ENCODE results near the gene EEFSEC. TPM values are rescaled to one million over a fixed set of nuclear protein-coding genes. Genes with fewer than 3 reads are reported as not detected.

EEFSEC gene
- total RNA-seq, 4 donors from 2014 or later: 25.1 to 43.5 (median 29.5) TPM

GRCh38 chr3:128341659-128342395, 188.5 kb downstream of the EEFSEC start:
- TF ChIP-seq POLR2A (IDR thresholded peaks at IDR 0.05): no peak
- TF ChIP-seq, protein P1, sequence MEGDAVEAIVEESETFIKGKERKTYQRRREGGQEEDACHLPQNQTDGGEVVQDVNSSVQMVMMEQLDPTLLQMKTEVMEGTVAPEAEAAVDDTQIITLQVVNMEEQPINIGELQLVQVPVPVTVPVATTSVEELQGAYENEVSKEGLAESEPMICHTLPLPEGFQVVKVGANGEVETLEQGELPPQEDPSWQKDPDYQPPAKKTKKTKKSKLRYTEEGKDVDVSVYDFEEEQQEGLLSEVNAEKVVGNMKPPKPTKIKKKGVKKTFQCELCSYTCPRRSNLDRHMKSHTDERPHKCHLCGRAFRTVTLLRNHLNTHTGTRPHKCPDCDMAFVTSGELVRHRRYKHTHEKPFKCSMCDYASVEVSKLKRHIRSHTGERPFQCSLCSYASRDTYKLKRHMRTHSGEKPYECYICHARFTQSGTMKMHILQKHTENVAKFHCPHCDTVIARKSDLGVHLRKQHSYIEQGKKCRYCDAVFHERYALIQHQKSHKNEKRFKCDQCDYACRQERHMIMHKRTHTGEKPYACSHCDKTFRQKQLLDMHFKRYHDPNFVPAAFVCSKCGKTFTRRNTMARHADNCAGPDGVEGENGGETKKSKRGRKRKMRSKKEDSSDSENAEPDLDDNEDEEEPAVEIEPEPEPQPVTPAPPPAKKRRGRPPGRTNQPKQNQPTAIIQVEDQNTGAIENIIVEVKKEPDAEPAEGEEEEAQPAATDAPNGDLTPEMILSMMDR (IDR thresholded peaks at IDR 0.05): no peak
- TF ChIP-seq EP300 (IDR thresholded peaks at IDR 0.05): no peak
- H3K36me3 ChIP-seq: peaks cover 0 to 40% (median 0%) of the 10 kb centered on the region in 3 donors
- WGBS, 2 donors: 96 to 98% methylated on average over 8 to 12 of the region's 12 CpGs
- no peaks in the 10 kb centered on the region for H3K4me1 ChIP-seq
- no peak overlapping the region for H3K4me3 ChIP-seq
- H3K9me3 ChIP-seq: no peaks in the 10 kb centered on the region
- DNase-seq (ENCODE audit: low spot score in 2 of 2): no peak
- H3K27ac ChIP-seq: no peak overlapping the region
- no peaks in the 10 kb centered on the region for H3K27me3 ChIP-seq

- no peak for TF ChIP-seq POLR2A (IDR thresholded peaks at IDR 0.05)
- no peaks in the 10 kb centered on the region for H3K27me3 ChIP-seq
- no peaks in the 10 kb centered on the region for H3K9me3 ChIP-seq
- no peak for DNase-seq (ENCODE audit: low spot score in 2 of 2)
- H3K4me1 ChIP-seq: no peaks in the 10 kb centered on the region
- H3K27ac ChIP-seq: no peak overlapping the region
- H3K36me3 ChIP-seq: peaks cover 0 to 36% (median 0%) of the 10 kb centered on the region in 3 donors
- H3K4me3 ChIP-seq: no peak overlapping the region
- WGBS, 2 donors: 94% methylated on average over 5 to 8 of the region's 8 CpGs
These were observed 189.5 kb downstream of the EEFSEC start for GRCh38 chr3:128342701-128343180.

DNA sequence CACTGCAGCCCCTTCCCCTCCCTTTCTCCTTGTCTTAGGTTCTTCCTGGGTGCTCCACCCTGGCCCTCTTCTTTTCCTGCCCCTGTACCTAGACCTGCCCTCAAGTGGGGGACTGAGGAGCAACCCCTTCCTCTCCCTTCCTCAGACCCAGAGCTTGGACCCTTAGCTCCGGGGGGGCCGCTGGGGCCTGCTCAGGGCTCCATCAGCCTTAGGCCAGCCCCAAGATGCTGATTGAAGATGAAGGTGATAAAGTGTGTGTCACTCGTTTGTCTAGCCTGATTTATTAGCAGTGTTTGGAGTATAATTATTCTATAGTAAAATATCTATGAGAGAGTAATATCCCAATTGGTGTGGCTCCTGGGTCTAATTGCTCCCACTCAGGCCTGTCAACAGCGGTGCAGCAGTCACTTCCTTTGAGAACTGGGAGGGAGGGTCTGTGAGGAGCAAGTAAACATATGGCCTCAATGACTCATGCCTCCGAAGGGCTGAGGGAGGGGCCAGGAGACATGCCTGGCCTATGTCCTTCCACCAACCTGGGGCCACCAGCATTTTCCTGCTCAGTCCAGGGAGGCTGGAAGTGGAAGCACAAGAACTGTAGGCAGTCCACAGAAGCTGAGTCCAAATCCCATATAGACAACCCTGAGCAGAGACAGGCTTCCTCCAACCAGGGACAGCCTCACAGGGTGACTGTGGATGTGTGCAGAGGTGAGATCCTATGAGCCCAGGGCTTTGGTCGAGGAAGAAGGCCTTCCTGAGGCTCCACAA, 190.2 kb downstream of the EEFSEC start:
- no peaks in the 10 kb centered on the region for H3K27me3 ChIP-seq
- 68 to 73% methylated on average over 5 to 6 of the region's 6 CpGs for WGBS, 2 donors
- H3K4me3 ChIP-seq: no peak overlapping the region
- DNase-seq (ENCODE audit: low spot score in 2 of 2): no peak
- no peak overlapping the region for H3K27ac ChIP-seq
- no peaks in the 10 kb centered on the region for H3K9me3 ChIP-seq
- TF ChIP-seq POLR2A (IDR thresholded peaks at IDR 0.05): no peak
- TF ChIP-seq, protein P1 (IDR thresholded peaks at IDR 0.05): no peak
- no peak for TF ChIP-seq EP300 (IDR thresholded peaks at IDR 0.05)
- peaks cover 0 to 29% (median 0%) of the 10 kb centered on the region in 3 donors for H3K36me3 ChIP-seq
- H3K4me1 ChIP-seq: no peaks in the 10 kb centered on the region

DNA sequence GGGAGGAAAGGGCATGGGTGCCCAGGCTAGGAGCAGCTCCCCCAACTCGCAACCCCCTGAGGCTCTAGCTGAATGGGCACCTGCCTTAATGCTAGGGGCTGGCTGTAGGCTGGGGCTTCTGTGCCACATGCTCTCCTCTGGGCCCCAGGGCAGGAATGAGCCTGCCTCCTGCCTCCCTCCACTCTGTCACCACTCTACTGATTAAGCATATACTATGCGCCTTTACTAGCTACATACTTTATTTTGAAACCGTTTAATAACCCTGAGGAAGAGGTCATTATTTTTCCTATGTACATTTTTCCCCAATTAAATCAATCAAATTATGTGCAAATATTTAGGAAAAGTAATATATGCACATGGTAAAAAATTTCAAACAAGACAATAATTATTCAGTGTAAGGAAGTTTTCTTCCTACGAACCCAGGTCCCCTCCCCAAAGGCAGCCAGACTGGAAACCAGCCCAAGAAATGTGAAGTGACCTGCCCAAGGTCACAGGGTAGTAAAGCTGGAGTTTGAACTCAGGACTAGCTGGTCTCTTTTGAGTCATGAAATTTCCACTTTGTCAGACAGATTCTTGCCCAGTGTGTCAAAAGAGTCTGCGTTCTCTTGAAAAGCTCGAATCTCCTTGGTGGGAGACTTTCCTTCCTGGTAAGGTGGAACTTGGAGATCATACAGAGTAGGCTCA, 190.9 kb downstream of the EEFSEC start:
- Histone ChIP-seq H3K4me1 (no peaks in the 10 kb centered on the region), H3K27ac (no peak overlapping the region), H3K9me3 (no peaks in the 10 kb centered on the region), H3K27me3 (no peaks in the 10 kb centered on the region), H3K36me3 (peaks cover 0 to 32% (median 0%) of the 10 kb centered on the region in 3 donors), H3K4me3 (no peak overlapping the region)
- 82 to 90% methylated on average over 5 to 6 of the region's 6 CpGs for WGBS, 2 donors
- DNase-seq (ENCODE audit: low spot score in 2 of 2): no peak
- TF ChIP-seq POLR2A (IDR thresholded peaks at IDR 0.05) (no peak), EP300 (IDR thresholded peaks at IDR 0.05) (no peak)
- TF ChIP-seq, protein P1 (IDR thresholded peaks at IDR 0.05): no peak

DNA sequence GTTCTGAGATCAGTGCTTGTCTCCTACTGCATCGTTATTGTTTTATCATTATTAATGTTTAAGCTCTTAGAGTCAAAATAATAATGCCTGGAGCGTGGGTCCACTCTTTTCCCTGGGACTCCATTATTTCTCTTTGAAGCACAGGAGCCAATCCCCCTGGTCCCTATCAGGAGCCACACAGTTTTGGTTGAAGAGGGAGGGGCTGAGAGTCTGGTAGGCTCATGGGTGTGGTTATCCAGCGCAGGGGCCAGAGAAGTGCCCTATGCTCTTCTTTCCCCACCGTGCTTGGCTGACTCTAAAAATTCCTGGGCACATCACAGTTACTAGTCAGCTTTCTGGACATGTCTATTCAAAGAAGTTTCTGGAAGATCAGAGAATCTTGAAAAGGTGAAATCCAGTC, 191.9 kb downstream of the EEFSEC start:
- no peak overlapping the region for H3K4me3 ChIP-seq
- peaks cover 0 to 34% (median 0%) of the 10 kb centered on the region in 3 donors for H3K36me3 ChIP-seq
- H3K27ac ChIP-seq: no peak overlapping the region
- H3K27me3 ChIP-seq: no peaks in the 10 kb centered on the region
- H3K4me1 ChIP-seq: no peaks in the 10 kb centered on the region
- 81 to 93% methylated on average over 4 of the region's 4 CpGs for WGBS, 2 donors
- no peak for TF ChIP-seq EP300 (IDR thresholded peaks at IDR 0.05)
- TF ChIP-seq POLR2A (IDR thresholded peaks at IDR 0.05): no peak
- TF ChIP-seq, protein P1 (IDR thresholded peaks at IDR 0.05): no peak
- no peaks in the 10 kb centered on the region for H3K9me3 ChIP-seq
- no peak for DNase-seq (ENCODE audit: low spot score in 2 of 2)
